Adipocyte (in vitro differentiated cells): ENCODE results near the gene EPS15.
"Not testable (repeated sequence)": the region's sequence is repeated elsewhere in the genome, so short reads cannot be mapped to it uniquely, and the experiment has no call there.

Experiments
- DNase-seq: peaks from one replicate; pipeline ENCODE4 v3.0.0-alpha.2; 2015; ENCODE audit warnings: low read depth
- H3K27me3 ChIP-seq: replicated peaks from 2 replicates; pipeline ENCODE4 v1.7.0; 2013; ENCODE audit warnings: mild to moderate bottlenecking, low read length, moderate library complexity; ENCODE audit not compliant: control insufficient read depth, insufficient read depth
- H3K36me3 ChIP-seq: 2 replicates; pipeline ENCODE4 v1.7.0; 2013; ENCODE audit warnings: low read length, mild to moderate bottlenecking, moderate library complexity; ENCODE audit not compliant: control insufficient read depth, insufficient read depth, severe bottlenecking
- H3K4me1 ChIP-seq: 2 replicates; pipeline ENCODE4 v1.7.0; 2013; ENCODE audit warnings: mild to moderate bottlenecking, low read length, moderate library complexity; ENCODE audit not compliant: control insufficient read depth, insufficient read depth
- H3K4me3 ChIP-seq: 2 replicates; pipeline ENCODE4 v1.7.0; 2013; ENCODE audit warnings: mild to moderate bottlenecking, low read length, moderate library complexity
- H3K9ac ChIP-seq: 2 replicates; pipeline ENCODE4 v1.7.0; 2013; ENCODE audit warnings: mild to moderate bottlenecking, low read length, moderate library complexity
- H3K9me3 ChIP-seq: 2 replicates; pipeline ENCODE4 v1.7.0; 2013; ENCODE audit warnings: mild to moderate bottlenecking, low read length, moderate library complexity; ENCODE audit not compliant: control insufficient read depth

The EPS15 gene

DNA sequence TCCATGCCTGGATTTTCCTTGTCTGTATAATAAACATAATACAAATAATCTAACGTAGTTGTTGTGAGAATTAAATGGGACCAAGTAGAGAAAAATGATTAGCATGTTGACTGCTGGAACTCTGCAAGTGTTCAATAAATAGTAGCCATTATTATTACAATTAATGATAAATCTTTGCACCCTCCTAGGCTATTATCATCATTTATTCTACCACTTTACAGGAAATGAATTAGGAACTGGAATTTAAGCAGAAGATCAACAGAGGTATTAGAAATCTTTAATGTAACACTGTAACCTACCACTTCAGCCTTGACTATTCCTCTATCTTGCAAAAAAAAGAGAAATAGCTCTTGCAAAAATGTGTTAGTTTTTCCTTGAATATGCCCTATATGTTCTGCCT, 126.8 kb downstream of the EPS15 start:
- no peak overlapping the region for H3K9ac ChIP-seq
- no peaks in the 10 kb centered on the region for H3K4me1 ChIP-seq

DNA sequence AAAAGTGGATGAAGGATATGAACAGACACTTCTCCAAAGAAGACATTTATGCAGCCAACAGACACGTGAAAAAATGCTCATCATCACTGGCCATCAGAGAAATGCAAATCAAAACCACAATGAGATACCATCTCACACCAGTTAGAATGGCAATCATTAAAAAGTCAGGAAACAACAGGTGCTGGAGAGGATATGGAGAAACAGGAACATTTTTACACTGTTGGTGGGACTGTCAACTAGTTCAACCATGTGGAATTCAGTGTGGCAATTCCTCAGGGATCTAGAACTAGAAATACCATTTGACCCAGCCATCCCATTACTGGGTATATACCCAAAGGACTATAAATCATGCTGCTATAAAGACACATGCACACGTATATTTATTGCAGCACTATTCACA, 128.4 kb downstream of the EPS15 start:
- H3K9ac ChIP-seq, H3K9me3 ChIP-seq, DNase-seq, H3K27me3 ChIP-seq, H3K4me3 ChIP-seq, H3K4me1 ChIP-seq: not testable (repeated sequence)
- H3K36me3 ChIP-seq = peaks cover 45% of the 10 kb centered on the region

More for the DNA sequence above, 126.8 kb downstream of the EPS15 start:
- H3K27me3 ChIP-seq = no peaks in the 10 kb centered on the region
- H3K36me3 ChIP-seq = peaks cover 54% of the 10 kb centered on the region
- H3K4me3 ChIP-seq = no peak overlapping the region
- H3K9me3 ChIP-seq = no peaks in the 10 kb centered on the region
- no peak for DNase-seq

DNA sequence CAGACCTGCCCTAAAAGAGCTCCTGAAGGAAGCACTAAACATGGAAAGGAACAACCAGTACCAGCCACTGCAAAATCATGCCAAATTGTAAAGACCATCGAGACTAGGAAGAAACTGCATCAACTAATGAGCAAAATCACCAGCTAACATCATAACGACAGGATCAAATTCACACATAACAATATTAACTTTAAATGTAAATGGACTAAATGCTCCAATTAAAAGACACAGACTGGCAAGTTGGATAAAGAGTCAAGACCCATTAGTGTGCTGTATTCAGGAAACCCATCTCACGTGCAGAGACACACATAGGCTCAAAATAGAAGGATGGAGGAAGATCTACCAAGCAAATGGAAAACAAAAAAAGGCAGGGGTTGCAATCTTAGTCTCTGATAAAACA, 131.8 kb downstream of the EPS15 start:
- H3K4me3 ChIP-seq, H3K9me3 ChIP-seq, H3K4me1 ChIP-seq, DNase-seq, H3K27me3 ChIP-seq, H3K9ac ChIP-seq: not testable (repeated sequence)
- peaks cover 39% of the 10 kb centered on the region for H3K36me3 ChIP-seq

DNA sequence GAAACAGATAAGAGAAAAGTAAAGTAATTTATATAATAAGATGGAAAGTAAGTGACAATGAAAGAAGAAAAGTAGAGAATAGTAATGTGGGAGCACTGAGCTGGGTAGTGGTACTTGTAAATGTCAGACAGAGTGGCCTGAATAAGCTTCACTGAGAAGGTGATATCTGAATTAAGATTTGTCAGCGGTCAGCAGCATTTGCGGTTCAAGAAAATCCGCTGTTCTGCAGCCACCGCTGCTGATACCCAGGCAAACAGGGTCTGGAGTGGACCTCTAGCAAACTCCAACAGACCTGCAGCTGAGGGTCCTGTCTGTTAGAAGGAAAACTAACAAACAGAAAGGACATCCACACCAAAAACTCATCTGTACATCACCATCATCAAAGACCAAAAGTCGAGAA, 132.8 kb downstream of the EPS15 start:
- not testable (repeated sequence) for H3K9me3 ChIP-seq, H3K4me1 ChIP-seq, H3K27me3 ChIP-seq, DNase-seq, H3K9ac ChIP-seq, H3K4me3 ChIP-seq
- H3K36me3 ChIP-seq = peaks cover 30% of the 10 kb centered on the region

DNA sequence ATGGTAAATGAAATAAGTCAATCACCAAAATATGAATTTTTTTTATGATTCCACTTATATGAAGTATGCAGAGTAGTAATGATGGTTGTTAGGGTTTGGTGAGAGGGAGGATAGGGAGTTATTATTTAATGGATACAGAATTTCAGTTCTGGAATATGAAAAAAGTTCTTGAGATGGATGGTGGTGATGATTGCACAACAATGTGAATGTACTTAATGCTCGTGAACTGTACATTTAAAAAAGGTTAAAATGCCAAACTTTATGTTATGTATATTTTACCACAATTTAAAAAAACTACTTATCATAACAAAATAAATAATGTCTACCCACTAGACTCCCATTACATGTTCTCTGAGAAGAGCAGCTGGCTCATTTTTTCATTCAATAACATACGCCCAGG, 133.3 kb downstream of the EPS15 start:
- Histone ChIP-seq H3K4me3 (no peak overlapping the region), H3K9ac (no peak overlapping the region), H3K36me3 (peaks cover 30% of the 10 kb centered on the region), H3K9me3 (peaks cover 5% of the 10 kb centered on the region), H3K4me1 (no peaks in the 10 kb centered on the region), H3K27me3 (no peaks in the 10 kb centered on the region)
- no peak for DNase-seq

DNA sequence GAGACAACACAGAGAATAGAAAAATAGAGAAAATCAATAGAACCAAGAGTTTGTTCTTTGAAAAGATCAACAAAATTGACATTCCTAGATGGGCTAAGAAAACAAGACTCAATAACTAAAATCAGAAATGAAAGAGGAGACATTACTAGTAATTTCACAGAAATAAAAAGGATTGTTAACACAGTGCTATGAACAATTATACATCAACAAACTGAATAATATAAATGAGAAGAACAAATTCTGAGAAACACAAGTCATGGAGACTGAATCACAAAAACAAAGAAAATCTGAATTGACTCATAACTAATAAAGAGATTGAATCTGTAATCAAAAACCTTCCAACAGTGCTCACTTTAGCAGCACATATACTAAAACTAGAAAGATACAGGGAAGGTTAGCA, 137.1 kb downstream of the EPS15 start:
- H3K36me3 ChIP-seq = peaks cover 47% of the 10 kb centered on the region
- no peak for DNase-seq
- H3K9ac ChIP-seq = no peak overlapping the region

DNA sequence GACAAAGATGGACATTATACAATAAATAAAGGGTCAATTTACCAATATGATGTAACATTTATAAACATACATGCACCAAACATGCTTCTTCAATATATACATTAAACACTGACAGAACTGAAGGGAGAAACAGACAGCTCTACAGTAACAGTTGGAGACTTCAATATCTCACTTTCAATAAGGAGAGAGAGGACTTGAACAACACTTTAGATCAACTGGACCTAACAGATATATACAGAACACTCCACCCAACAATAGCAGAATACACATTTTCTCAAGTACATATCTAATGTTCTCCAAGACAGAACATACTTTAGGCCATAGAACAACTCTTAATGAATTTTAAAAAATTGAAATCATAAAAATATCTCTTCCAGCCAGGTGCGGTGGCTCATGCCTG, 138.1 kb downstream of the EPS15 start:
- Histone ChIP-seq H3K4me1 (no peaks in the 10 kb centered on the region), H3K9me3 (peaks cover 5% of the 10 kb centered on the region), H3K36me3 (peaks cover 48% of the 10 kb centered on the region), H3K9ac (no peak overlapping the region), H3K4me3 (no peak overlapping the region), H3K27me3 (no peaks in the 10 kb centered on the region)
- DNase-seq = no peak

More for the DNA sequence above, 137.1 kb downstream of the EPS15 start:
- Histone ChIP-seq H3K9me3 (peaks cover 5% of the 10 kb centered on the region), H3K4me1 (no peaks in the 10 kb centered on the region), H3K27me3 (no peaks in the 10 kb centered on the region), H3K4me3 (no peak overlapping the region)

- Histone ChIP-seq H3K9ac (no peak overlapping the region), H3K4me3 (no peak overlapping the region), H3K9me3 (peaks cover 5% of the 10 kb centered on the region), H3K36me3 (peaks cover 36% of the 10 kb centered on the region), H3K27me3 (no peaks in the 10 kb centered on the region), H3K4me1 (no peaks in the 10 kb centered on the region)
- no peak for DNase-seq
Measured at GRCh38 chr1:51378871-51379270, 140.2 kb downstream of the EPS15 start.

GRCh38 chr1:51373898-51374297, 145.2 kb downstream of the EPS15 start:
- Histone ChIP-seq H3K9me3 (no peaks in the 10 kb centered on the region), H3K4me3 (no peak overlapping the region), H3K36me3 (peaks cover 50% of the 10 kb centered on the region), H3K27me3 (no peaks in the 10 kb centered on the region), H3K9ac (no peak overlapping the region), H3K4me1 (no peaks in the 10 kb centered on the region)
- no peak for DNase-seq

DNA sequence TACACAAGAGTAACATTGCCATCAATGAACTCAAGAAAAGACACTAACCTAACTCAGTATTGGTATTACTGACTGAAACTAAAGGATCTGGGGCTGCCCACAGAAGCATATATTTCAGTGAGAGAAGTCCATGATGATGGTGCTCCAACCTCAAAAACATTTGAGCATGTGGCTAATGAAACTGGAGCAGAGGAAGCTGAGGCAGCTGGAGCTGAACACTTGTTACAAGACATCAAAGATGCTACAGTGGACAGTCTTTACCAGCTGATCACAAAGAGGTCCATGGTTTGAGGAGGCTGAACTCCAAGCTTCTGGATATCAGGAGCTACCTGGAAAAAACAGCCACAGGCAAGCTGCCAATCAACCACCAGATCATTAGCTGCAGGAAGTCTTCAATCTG, 146.5 kb downstream of the EPS15 start:
- Histone ChIP-seq H3K36me3 (peaks cover 43% of the 10 kb centered on the region), H3K27me3 (no peaks in the 10 kb centered on the region), H3K4me1 (no peaks in the 10 kb centered on the region), H3K4me3 (no peak overlapping the region), H3K9me3 (no peaks in the 10 kb centered on the region), H3K9ac (no peak overlapping the region)
- no peak for DNase-seq

DNA sequence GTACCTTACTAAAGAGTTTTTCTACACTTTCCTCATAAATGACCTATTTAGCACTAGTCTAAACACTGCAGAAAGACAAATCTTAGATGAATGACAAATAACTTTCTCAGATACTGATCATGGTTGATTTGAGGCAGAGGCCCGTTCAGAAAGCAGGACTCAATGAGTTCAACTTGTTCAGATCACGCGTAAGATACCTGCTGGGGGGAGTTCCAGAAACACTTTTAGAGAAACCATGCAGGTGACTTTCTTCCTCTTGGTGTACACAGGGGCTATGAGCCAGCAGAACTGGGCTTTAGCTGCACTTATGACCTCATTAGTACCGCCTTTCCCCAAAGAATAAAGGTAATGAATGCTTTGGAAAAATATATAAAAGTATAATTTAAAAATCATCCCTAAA, 149.9 kb downstream of the EPS15 start:
- DNase-seq = no peak
- Histone ChIP-seq H3K27me3 (no peaks in the 10 kb centered on the region), H3K9ac (no peak overlapping the region), H3K36me3 (peaks cover 50% of the 10 kb centered on the region), H3K4me3 (no peak overlapping the region), H3K4me1 (no peaks in the 10 kb centered on the region), H3K9me3 (no peaks in the 10 kb centered on the region)

- DNase-seq = no peak
- Histone ChIP-seq H3K4me3 (no peak overlapping the region), H3K9me3 (no peaks in the 10 kb centered on the region), H3K27me3 (no peaks in the 10 kb centered on the region), H3K4me1 (no peaks in the 10 kb centered on the region), H3K36me3 (peaks cover 36% of the 10 kb centered on the region), H3K9ac (no peak overlapping the region)
Measured at GRCh38 chr1:51365774-51366173, 153.3 kb downstream of the EPS15 start.
